ENCODE data around the gene CCNI.
"Not testable (repeated sequence)": the region's sequence is repeated elsewhere in the genome, so short reads cannot be mapped to it uniquely, and the experiment has no call there.

The CCNI gene

DNA sequence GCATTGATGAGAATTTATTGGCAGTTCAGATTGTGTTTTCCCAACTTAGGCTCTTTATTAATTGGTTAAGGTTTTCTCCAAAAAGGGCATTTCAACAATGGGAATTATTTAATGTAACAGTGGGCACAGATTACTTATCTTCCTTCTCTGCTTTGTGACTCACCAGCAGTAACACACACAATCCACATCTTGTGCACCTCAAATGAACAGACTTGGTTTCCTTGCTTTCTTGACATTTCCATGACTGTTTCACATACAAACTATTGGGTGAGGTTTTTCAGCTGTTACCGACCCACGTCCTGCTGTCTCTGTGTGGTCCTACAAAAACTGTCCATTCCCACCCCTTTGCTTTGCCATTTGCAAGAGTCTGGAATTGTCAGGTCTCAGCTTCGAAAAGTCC is 38.1 kb downstream of the CCNI start:
- no peak for DNase-seq

- not testable (repeated sequence) for DNase-seq
These were observed 38.6 kb downstream of the CCNI start for GRCh38 chr4:77037168-77037567.

GRCh38 chr4:77036206-77036605 is 39.6 kb downstream of the CCNI start:
- DNase-seq: no peak

- no peak for DNase-seq
These were observed 40.6 kb downstream of the CCNI start for GRCh38 chr4:77035153-77035552.

- DNase-seq: no peak
These were observed 44.2 kb downstream of the CCNI start for GRCh38 chr4:77031544-77031943.

GRCh38 chr4:77029757-77030156 is 46.0 kb downstream of the CCNI start:
- DNase-seq: not testable (repeated sequence)

- no peak for DNase-seq
These were observed 47.5 kb downstream of the CCNI start for GRCh38 chr4:77028246-77028645.

DNA sequence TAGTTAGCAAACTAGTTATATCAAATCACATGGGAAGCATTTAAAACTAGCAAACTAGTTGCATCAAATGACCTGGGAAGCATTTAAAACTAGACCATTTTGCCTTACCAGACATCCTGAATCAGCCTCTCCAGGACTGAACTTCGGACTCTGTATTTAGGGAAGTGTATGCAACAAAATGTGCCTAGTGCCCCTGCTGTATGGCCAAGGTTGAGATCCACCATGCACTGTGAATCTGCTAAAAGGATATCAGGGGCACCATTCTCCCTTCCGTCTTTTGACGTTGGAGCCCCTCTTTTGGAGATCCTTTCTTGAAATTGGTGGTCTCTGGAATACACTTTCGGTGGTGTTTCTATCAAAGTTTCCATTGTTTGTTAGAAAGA is 49.5 kb downstream of the CCNI start:
- no peak for DNase-seq

DNA sequence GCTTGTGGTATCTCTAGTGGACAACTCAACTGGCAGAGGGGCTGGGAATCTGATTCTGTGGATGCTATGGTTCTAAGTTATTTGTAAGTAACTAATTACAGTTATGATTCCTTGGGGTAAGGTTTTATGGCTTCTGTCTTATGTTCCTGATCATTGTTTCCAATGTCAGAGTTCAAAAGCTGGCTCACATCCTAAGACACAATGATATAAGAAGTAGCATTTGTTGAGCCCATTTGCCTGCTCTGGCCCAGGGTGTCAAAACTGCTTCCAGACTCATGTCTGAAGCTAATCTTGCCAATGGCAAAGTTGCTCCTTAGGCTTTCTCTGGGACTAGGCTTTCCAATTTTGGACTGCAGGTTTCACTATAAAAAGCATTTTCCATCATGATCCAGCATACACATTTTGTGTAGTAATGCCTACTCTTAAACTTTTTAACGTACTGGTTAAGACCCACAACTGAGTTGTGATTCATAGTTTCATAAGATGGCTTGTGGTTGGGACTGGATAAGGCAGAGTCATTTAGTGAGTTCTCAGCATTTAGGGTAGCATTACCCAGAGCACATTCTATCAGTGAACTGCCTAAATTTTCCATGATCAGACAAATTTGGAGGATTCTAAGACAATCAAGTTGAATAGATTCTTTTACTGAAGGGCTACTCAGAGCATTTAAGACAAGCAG is 50.0 kb downstream of the CCNI start:
- DNase-seq: no peak

DNA sequence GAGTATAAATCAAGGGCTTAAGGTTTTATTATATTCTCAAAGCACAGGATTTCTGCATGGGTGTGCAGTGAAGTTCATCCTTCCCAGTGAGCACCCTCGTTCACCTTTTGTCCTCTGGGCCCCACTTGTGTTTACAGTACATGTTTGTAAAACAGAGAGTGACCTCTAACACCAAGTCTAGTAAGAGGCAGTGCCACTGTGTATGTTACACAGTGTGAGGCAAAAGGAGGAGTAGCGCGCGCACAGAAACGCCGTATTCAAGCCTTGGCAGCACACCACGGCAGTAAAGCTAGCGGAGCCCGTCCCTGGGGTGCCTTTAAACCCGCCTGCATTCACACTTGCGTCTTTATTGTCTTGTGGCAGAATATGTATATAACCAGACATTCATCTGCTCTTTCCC is 51.9 kb downstream of the CCNI start:
- no peak for DNase-seq

DNA sequence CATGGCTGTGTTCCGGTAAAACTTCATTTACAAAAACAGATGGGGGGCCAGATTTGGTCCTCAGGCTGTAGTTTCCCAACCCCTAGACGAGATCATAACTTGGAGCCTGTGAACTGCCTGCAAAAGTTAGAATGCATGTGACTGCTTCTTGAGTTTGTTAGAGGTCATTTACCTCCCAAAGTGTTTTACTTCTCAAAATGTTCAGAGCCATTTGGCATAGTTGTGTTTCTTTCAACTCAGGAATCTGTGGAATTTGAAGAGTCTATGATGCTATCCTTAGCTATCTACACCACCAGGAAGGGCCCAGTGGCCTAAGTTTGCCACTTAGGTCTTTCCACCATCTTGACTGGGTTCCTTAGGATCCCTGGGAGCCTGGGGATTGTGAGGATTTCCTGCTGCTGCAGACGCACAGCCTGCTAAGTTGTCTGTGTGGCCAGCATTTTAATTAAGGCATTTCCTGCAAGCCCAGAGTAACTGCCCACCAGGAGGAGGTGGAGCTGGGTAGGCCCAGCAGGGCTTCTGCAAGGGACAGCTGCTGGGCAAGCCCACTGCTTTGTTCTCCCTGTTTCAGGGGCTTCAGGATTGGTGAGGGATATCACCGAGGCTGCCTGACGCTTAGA is 53.1 kb downstream of the CCNI start:
- DNase-seq: peak in 1 of 3 experiments; percentile 18

GRCh38 chr4:77021614-77022089 is 54.1 kb downstream of the CCNI start:
- DNase-seq: no peak

DNA sequence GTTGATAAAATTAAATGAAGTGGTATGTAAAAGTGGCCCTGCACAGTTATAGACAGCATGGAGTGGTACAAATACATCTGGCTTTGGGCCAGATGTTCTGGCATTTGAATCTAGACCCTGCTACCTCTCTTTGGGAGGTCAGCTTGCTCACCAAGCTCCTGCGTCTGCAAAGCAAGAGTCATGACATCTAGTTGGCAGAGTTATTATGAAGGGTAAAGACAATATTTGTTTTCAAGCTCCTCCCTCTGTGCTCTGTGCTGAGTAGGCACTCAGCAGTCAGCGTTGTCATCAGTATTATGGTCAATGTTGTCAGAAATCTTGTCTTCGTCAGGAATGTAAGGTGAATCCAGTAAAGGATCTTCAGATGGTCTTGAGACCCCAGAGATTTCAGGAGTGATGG is 55.8 kb downstream of the CCNI start:
- DNase-seq: no peak

- DNase-seq: peak in 1 of 3 experiments; percentile 33
These were observed 60.4 kb downstream of the CCNI start for GRCh38 chr4:77015390-77015789.

- DNase-seq: no peak
These were observed 61.5 kb downstream of the CCNI start for GRCh38 chr4:77014256-77014655.

DNA sequence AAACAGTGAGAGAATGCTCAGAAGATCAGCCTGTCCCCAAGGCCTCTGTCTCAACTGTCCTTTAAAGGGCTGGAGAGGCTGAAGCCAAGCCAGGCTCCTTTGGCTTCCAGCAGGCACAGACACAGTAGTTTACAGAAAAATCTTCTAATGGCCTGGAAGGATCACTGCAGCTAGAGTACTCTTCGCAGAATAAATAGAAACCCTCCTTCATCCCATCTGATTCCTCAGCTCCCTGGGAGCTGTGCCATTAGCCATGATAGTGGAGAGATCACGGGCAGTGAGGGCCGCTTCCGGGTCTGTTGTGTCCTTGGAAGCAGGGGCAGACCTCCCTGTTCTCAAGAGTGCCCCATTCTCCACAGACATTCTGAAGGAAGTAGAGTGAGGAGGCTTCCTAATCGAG is 63.1 kb downstream of the CCNI start:
- DNase-seq: no peak

DNA sequence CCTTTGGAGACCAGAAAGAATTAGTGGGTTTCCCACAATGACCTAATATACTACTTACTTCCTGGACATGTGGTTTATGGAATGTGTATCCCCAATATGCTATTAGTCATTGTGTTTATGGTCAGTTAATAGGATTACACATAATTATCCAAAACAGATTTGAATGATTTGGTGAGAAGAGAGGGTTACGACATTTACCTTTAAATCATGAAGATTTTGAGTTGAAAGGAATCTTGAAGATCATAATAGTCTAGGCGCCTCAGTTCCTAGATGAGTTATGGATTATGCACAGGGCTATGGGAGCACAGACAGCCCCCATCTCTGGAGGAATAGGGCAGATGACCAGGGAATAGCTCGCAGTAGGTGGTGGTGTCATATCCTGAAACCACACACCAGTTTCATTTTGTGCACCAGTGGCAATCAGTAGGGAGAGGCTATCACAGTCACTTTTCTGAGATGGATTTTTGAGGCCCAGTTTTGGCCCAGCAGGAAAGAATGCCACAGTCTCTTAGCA is 64.9 kb downstream of the CCNI start:
- DNase-seq: no peak

DNA sequence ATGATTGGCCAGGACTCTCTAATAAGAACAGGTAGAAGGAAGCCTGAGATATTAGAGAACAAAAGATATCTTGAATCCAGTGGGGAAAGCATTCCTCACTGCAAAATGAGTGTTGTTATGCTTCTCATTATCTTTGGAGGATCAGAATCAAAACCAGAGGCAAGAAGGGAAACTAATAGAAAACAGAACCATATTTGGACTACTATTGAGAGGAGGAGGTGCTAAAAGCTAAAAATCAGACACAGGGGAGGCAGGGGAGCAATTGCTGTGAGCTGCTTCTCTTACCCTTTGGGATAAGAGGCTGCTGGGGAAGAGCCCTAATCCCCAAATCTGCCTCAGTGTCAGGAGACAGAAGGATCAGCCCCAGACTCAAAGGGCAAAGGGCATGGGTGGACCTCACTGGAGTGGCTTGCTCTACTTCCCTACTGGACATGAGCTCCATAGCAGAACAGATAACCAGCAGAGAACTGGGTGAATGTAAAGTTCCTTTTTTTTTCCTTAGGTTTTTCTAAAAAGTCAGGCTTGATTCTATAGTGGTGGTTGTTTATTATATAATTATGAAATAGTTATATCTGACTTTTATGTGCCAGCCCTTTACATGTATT is 66.2 kb downstream of the CCNI start:
- DNase-seq: no peak

DNA sequence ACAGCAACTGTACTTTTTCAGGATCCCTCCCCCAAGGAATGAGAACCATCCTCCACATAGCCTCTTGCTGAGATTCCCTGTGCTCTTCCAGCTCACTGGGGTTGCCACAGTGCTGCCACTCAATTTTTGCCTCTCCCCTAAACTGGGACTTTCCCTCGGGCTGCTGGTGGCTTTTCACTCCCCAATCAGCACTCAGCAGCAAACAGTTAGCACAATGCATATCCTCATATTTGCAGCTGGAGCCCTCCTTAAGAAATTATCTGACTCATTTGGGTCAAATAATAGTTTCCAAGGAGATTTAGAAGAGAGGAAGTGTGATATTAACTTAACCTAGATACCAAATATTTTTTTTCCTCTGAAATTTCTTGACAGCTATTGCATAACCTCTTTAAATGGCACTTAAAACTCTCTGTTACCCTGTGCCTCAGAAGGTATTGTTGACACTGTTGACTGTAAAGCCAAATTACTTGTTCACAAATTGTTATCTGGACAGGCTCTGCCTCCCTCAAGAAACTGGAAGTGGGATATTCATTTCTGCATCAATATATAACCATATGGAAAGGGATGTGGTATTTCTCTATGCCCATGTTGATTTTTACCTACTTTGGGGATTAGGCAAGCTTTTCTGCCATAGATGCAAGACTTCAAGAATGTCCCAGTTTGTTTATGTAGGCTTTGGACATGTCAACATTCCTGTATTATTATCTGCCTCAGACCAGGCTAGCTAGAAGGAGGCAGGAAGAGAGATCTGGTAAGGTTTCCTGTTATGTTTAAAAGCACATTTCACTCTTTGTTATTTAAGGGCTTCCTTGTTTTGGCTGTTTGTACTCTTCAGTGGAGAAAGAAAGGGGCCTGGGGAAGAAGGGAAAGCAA is 68.2 kb downstream of the CCNI start:
- no peak for DNase-seq

DNA sequence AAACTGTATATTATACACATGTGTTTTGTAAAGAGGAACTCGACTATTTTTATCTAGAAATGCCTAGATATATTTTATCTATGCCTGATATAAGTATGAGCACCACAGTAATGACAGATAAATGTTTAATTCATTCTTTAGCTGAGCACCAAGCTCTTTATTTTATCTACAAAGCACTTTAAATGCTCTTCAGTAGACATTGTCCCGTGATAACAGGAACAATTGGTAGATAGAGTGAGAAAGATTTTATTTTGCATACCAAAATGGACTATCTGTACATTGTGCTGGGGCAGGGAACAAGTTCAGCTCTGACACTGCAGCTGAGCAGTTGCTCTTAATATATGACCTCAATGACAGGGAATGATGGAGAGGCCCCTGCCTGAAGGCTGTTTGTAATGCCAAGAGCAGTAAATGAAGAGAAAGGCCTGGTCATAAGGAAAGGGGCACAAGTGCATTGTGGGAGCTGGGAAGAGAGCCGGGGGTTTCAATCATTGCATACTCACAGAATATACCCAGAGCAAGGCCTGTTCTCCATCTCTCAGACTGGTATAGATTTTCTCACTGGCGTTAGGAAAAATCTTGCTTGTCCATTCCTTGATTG is 68.9 kb downstream of the CCNI start:
- DNase-seq: no peak

DNA sequence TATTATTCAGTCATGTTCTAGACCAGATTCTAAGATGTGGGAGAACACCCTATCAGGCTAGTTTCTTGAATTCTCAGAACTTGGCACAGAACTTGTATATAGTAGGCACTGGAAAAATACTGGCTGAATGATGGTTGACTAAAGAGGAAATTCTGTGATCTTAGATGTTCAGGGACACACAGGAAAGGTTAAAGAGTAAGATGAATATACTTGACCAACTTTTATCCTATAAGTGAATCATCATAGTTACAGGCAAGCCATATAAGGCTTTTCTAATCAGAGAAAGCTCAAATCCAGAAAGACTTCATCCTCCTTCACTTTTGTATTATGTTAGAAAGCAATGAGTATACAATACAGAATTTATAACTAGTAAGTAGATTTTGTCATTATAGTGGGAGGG is 72.4 kb downstream of the CCNI start:
- DNase-seq: no peak

DNA sequence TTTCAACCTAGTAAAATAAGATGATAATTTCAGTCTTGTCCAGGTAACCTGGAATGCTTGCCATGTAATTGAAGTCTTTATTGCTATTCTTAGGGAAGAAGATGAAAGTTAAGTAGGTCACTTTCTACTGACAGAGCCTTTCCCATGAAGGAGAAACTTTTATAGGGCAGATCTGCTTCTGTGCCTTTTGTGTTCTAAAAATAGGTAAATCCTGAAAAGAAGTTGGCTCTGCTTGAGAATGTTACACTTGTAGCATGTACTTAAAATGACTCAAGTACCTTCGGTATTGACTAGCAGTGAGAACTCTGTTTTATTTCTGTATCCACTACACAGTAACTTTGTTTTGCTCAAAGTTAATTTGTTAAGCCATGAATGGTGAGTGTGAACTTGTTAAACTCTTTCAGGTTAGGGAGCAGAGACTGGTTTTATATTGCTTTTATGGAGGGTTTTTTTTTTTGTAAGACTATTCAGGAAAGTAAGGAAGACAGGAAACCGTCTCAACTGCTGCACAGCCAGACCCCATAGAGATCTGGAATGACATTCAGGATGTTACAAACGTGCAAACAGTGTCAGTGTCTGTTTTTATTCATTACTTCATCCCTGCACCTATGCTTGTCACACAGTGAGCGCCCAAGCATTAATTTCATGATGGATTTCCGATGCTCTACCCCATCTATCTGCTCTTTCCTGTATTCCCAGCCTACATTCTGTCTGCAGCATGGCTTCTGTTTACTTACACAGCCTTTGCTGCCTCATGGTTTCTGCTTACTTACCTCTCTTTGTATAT is 73.3 kb downstream of the CCNI start:
- peak in 1 of 3 experiments; percentile 25 for DNase-seq

Data from NCI-H1417 (cell line).